GOT3 (cell line): ENCODE results near the gene SEMA6B.
"Not testable (repeated sequence)": the region's sequence is repeated elsewhere in the genome, so short reads cannot be mapped to it uniquely, and the experiment has no call there.

Source experiments
- DNase-seq: peaks from one replicate; lab custom pipeline; 2025; ENCODE audit warnings: mixed read lengths; lab: John Stamatoyannopoulos, UW

Gene SEMA6B

GRCh38 chr19:4547303-4548237 is 11.9 kb downstream of the SEMA6B start:
- DNase-seq: no peak

GRCh38 chr19:4543842-4544647 is 15.4 kb downstream of the SEMA6B start:
- DNase-seq: no peak

- no peak for DNase-seq
These were observed 16.3 kb downstream of the SEMA6B start for GRCh38 chr19:4542896-4543841.

DNA sequence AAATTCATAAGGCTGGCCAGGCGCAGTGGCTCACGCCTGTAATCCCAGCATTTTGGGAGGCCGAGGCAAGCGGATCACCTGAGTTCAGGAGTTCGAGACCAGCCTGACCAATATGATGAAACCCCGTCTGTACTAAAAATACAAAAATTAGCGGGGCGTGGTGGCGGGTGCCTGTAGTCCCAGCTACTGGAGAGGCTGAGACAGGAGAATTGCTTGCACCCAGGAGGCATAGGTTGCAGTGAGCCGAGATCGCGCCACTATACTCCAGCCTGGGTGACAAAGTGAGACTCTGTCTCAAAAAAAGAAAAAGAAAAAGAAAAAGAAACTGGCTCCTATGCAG is 17.7 kb downstream of the SEMA6B start:
- DNase-seq: not testable (repeated sequence)

DNA sequence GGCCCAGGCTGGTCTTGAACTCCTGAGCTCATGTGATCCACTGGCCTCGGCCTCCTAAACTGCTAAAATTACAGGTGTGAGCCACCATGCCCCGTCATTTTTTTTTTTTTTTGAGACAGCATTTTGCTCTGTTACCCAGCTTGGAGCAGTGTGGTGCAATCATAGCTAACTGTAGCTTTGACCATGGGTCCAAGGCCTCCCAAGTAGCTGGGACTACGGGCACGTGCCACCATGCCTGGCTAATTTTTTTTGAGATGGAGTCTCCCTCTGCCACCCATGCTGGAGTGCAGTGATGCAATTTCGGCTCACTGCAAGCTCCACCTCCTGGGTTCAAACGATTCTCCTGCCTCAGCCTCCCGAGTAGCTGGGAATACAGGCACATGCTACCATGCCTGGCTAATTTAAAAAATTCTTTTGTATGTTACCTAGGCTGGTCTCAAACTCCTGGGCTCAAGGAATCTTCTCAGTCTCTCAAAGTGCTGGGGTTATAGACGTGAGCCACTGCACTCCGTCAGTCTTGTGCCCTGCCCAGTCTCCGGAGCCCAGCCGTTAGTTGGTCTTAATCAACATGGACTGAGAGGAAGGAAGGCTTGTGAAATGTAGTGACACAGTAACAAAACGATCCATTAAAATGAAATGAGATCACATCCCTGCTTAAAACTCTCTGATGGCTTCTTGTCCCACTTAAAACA is 18.2 kb downstream of the SEMA6B start:
- no peak for DNase-seq

DNA sequence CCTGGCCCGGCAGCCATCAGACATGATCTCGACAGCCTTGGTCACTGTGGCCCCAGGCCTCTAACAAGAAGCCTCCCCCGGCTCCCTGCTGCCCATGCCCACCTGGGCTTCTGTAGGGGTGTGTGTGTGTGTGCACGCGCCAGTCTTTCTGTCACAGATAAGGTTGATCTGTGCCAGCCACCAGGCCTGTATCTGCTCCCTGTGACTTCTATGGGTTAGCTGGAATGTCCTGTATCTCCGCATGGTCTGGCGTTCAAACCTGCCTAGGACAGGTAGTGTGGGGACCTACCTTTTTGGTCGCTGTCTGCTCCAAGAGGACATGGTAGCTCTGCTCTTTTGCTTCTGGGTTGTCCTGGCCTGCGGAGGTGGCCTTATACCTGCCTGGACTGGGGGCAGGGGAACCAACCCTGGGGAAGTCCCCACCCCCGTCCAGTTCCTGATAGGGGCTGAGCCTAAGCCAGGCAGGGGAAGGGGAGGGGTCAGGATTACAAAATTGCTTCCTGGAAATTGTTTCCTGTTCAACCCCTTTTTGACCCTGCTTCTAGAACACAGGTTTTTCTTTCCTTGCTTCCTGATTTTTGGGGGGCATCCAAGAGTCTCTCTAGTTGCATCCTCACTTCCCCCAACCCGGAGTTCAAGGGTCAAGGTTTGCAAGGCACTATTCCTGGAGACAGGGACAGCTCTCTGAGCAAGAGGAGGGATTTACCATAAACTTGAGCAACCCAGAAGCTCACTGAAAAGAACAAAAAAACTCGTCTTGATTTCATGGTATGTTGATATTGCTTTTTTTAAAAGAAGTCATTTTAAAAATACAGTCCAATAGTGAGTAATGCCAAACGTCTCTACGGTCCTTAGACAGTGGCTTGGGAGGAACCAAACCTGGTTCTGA is 19.5 kb downstream of the SEMA6B start, which contains the start of gene LRG1:
LRG1 (minus strand) TSS at position 344 of the 889 bp plus-strand sequence; CDS start at position 321, 23 bp downstream.
- no peak for DNase-seq

- no peak for DNase-seq
These were observed 20.3 kb downstream of the SEMA6B start for GRCh38 chr19:4539169-4539692.

- no peak for DNase-seq
These were observed 20.9 kb downstream of the SEMA6B start for GRCh38 chr19:4538601-4538954.

GRCh38 chr19:4537953-4538600 is 21.4 kb downstream of the SEMA6B start:
- no peak for DNase-seq

- DNase-seq: no peak
These were observed 22.7 kb downstream of the SEMA6B start for GRCh38 chr19:4536798-4537197.

DNA sequence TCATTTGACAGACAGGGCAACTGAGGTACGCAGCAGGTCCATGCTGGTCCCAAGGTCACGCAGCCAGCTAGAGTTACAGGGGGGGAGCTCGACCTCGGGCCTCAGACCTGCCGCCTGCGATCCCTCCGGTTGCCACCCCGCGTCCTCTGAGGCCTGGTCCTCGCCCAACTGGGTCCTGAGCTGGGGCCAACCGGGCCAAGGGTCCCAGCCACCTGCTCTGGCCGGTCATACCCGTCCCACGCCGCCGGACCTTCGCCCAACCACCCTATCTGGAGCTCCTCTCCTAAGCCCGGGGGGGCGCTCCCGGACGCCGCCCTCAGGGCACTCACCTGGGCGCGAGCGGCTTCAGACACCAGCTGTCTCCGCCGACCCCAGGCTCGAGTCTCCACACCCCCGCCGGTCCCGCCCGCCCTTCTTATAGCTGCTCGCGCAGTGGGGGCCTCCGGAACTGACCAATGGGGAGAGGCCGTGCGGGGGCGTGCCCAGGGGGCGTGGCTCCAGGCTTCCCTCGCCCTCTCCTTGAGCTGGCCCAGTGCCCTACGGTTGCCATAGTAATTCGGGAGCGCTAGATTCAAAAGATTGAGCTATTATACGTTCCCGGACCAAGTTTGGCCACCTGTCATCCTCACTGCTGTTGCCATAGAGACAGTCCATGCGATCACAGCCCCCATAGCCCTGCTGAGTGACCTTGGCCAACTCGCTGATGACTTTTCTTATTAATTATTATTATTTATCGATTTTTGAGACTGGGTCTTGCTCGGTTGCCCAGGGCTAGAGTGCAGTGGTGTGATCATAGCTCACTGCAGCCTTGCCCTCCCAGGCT is 24.4 kb downstream of the SEMA6B start, which contains the start of gene PLIN5:
PLIN5 (minus strand) TSS at position 389 of the 823 bp plus-strand sequence. CDS start 1,150 bp downstream, outside the sequence.
- no peak for DNase-seq

DNA sequence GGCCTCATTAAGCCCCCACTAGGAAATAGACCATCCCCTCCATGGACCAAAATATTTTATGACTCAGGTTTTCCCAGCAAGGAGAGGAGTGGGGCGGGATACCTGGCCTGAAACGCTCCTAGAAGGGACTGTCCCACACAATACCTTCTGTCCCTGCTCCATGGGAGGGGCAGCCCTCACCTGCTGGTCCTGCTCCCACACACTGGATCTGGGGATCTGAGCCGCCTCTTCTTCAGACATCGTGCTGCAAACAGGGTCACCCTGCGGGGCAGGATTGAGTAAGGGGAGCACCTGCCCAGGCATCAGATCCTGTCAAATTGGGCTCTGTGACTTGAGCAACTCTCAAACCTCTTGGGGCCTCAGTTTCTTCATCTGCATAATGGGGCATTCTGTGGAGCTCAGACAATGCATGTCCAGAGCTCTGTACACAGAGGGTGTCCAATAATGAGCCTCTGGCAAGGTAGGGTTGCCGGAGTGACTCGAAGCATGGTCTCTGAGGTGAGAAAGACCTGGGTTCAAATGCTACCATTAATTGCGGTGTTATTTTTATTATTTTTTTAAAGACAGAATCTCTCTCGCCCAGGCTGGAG is 25.6 kb downstream of the SEMA6B start:
- DNase-seq: no peak

- no peak for DNase-seq
These were observed 26.1 kb downstream of the SEMA6B start for GRCh38 chr19:4533334-4533733.

DNA sequence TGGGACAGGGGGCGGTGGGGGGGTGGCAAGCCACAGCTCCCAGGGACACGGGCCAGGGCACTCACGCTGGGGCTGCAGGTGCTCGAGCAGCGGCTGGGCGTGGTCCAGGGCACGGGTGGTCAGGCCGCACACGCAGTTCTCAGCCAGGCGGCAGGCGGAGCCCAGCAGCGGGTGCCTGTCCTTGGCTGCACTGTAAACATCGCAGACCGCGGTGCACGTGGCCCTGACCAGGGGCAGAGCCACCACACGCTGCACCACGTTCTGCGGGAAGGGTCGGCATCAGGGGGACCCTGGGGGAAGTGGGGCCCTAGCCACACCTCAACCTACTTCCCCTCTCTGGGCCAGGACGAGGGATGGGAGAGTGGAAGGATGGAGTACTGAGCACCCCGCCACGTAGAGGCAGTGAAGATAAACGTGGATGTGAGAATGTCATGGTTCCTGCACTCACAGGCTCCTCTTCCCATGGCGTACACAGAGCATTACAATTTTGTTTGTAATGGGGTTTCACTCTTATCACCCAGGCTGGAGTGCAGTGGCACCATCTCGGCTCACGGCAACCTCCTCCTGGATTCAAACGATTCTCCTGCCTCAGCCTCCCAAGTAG is 27.8 kb downstream of the SEMA6B start:
- no peak for DNase-seq

DNA sequence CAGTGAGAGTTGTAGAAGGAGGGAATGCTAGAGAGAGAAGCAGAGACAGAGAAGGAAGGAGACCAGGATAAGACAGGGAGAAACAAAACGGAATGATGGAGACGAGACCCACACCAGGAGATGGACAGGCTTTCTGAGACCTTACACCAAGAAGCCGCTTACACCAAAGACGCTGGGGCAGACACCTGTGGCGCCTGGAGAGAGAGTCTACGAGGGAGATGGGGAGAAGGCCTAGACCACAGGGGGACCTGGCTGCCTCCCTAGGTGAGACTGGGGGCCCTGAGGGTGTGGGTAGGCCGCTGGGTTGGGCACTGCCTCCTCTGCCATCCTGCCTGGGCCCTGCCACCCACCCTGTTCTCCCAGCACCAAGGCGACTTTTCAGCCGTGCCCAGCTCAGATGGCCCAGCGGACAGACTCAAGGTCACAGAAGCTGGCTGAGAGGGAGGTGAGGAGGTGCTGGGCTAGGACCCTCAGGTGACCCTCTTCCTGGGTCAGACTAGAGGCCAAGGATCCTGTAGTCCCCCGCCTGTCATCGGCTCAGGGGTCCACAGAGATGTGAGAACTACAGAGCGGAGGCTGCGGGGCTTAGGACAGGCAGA is 29.5 kb downstream of the SEMA6B start:
- no peak for DNase-seq

- DNase-seq: no peak
These were observed 30.6 kb downstream of the SEMA6B start for GRCh38 chr19:4528843-4529242.

- not testable (repeated sequence) for DNase-seq
These were observed 32.1 kb downstream of the SEMA6B start for GRCh38 chr19:4527377-4527776.
